SKM-1 treated with dmso at 0.1 percent for 144 hours (cell line): ENCODE data around the gene RPL35.
"Not testable (repeated sequence)": the region's sequence is repeated elsewhere in the genome, so short reads cannot be mapped to it uniquely, and the experiment has no call there.

Source experiments
- DNase-seq: peaks from one replicate; lab custom pipeline; 2025; ENCODE audit not compliant: unreplicated experiment; lab: John Stamatoyannopoulos, UW

The RPL35 gene

GRCh38 chr9:124852829-124853531, 8.8 kb downstream of the RPL35 start, which contains the start of gene WDR38:
Gene WDR38, plus strand, starts transcription at chr9:124853460. Its CDS starts 72 bp downstream, at chr9:124853532.
- DNase-seq, result peak; percentile 75

GRCh38 chr9:124852121-124852828, 9.5 kb downstream of the RPL35 start:
- no peak for DNase-seq

GRCh38 chr9:124849801-124850200, 12.0 kb downstream of the RPL35 start:
- DNase-seq, result no peak

DNA sequence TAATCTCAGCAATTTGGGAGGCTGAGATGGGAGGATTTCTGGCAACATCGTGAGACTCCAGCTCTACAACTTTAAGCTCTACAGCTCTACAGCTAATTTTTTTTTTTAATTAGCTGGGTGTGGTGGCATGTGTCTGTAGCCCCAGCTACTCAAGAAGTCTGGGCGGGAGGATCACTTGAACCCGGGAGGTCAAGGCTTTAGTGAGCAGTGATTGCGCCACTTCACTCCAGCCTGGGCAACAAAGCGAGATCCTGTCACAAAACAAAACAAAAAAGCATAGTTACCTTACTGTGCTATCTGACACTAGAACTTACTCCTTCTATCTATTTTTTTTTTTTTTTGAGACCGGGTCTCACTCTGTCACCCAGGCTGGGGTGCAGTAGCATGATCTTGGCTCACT, 14.8 kb downstream of the RPL35 start:
- no peak for DNase-seq

DNA sequence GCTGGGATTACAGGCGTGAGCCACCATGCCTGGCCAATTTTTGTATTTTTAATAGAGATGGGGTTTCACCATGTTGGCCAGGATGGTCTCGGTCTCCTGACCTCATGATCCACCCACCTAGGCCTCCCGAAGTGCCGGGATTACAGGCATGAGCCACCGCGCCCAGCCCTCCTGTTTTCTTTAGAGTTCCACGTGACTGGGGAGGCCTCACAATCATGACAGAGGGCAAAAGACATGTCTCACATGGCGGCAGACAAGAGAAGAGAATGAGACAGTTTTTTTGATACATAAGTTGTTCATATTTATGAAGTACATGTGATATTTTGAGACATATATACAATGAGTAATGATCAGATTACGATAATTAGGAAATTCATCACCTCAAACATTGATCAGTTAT, 15.3 kb downstream of the RPL35 start:
- not testable (repeated sequence) for DNase-seq

DNA sequence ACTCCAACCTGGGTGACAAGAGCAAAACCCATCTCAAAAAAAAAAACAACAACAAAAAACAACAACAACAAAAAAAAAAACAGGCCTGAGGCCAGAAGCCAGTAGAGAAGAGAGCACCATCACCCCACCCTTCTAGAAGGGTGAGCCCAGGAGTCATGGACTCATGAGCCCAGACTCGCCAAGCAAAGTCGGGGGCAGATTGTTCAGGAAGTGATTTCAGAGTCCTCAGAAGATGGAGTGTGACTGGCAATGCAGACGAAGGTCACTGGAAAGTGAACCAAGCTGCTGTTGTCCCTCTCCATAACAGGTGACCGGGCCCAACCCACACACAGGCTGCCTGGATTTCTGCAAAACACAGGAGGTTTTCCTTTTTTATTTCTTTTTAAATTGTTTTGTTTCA, 17.5 kb downstream of the RPL35 start:
- no peak for DNase-seq

DNA sequence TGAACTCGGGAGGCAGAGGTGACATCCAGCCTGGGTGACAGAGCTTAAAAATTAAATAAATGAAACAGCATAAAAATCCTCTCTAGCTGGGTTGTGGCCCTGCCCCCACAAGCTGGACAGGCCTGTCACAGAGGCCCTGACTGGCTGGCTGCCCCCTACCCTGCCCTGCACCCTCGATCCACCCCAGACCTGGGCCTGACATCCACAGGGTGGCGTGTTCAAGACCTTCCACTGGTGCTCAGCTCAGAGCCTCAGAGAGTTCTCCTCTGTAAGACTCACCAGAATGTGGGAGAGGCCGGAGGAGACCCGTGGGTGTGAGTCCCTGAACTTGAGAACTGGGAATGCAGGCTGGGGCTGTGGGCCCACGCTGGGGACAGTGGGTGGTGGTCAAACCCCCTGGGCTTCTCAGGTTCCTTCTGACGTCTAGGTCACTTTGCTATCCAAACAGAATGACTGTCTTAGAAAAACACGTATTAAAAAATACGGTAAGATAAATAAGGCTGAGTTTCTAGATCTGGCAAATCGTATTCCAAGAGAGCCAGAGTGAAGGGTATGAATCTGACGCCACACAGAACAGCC, 18.2 kb downstream of the RPL35 start:
- DNase-seq, result no peak

DNA sequence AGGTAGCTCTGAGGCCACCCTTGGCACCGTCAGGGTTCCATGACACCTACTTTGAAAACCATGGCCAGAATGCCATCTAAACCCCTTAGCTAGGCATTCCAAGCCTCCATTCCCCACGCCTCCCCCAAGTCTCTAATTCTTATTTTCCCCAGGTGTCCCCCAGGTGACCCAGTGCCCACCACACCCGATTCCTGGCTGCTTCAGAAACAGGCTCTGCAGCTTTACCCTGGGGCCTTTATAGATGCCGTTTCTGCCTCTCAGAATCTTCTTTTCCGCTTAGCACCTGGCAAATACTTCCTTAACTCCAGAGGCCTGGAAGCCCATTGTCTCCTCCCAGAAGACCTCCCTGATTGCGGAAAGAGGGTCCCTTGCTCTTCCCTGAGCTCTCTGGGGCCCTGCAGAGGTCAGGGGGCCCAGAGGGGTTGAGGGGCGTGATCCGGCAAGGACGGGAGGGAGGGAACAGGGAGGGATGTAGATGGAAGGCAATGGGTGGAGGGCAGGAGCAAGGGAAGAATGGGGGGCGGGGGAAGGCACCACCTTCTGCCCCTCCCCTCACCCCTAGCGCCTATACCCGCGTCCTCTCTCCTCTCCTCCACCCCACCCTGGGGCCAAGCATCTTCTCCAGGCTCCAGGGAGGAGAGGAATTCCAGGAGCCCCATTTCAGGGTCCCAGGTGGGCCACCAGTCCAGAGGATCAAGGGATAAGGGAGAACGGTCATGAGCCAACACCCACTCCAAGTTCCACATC, 20.5 kb downstream of the RPL35 start:
- DNase-seq, result no peak

DNA sequence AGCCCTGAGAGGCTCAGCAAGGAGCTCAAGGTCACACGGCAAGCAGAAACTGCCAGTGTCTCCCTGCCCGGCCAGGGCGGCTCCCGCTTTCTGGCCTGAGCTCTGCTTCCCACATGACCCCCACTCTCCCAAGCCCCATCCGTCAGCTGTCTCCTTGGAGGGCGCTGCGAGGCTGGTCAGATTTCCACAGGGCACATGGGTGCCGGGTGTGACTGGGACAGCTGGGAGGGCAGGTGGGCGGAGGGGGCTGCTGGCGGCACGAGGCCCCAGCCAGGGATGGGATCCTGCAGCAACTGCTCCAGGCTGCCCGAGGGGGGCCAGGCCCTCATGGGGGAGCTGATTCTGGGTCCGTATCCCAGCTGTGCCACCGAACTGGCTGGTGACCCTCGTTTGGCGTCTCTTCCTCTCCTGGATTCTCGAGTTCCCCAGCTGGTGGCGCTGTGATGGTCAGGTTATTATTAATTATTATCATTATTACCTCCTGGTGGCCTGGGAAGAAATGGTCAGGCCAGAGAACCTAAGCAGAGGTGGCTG, 21.4 kb downstream of the RPL35 start:
- DNase-seq, result no peak

- DNase-seq, result no peak
These were observed 22.0 kb downstream of the RPL35 start for GRCh38 chr9:124839612-124840299.

- DNase-seq, result not testable (repeated sequence)
These were observed 23.0 kb downstream of the RPL35 start for GRCh38 chr9:124838567-124839275.

GRCh38 chr9:124838132-124838531, 23.6 kb downstream of the RPL35 start:
- DNase-seq, result not testable (repeated sequence)

DNA sequence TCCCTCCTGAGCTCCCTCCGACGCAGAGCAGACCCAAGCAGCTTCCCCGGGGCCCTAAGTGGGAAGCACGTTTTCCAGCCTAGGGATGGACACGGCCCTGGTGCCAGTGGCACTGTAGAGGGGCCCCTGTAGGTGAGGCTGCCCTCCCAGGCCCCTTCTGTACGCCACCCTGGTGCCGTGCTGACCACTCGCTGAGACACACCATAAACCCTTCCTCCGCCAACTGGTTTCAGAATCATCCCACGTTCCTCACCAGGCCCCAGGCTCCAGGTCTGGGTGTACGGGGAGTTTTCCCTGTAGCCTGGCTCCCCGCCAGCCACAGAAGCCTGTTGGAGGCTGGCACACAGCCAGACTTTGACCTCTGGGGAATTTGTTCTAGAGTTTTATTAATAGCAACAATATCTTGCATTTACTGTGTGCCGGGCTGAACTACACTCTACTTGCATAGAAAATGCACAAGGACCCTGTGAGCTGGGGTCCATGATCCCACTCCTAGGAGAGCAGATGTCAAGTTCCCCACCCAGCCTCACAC, 26.7 kb downstream of the RPL35 start:
- no peak for DNase-seq

DNA sequence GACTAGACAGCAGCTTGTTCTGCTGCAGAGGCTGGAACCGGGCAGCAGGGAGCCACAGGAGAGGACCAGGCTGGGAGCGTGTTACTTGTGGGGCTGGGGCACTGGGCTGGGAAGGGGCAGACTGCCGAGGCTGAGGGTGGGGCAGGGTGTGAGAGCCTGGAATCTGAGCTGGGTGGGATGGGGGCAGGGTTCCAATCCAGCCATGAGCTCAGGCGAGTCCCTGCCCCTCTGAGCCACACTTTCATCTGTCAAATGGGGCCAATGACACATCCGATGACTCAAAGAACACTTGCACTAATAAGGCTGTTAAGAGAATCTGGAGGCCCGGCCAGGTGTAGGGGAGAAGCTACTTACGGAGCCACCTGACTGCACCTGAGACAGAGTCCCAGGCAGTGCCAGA, 27.2 kb downstream of the RPL35 start:
- DNase-seq, result no peak

- DNase-seq, result no peak
These were observed 30.0 kb downstream of the RPL35 start for GRCh38 chr9:124831642-124832364.

DNA sequence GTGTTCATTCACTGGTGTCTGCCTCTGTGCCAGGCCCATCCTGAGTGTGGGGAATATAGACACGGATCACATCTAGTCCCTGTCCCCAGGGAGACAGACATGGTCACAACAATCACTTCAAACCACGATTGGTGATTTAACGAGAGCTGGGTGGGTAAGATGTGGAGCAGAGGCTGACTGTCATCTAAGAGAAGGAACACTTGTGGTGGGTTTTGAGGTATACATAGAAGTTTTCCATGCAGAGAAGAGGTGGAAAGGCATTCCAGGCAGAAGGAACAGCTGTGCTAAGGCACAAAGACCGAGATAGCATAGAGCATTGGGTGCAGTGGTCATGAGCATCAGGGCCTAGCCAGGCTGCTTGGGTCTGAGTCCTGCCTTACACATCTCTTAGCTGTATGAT, 31.2 kb downstream of the RPL35 start:
- DNase-seq, result no peak

- no peak for DNase-seq
These were observed 32.5 kb downstream of the RPL35 start for GRCh38 chr9:124829334-124829669.

GRCh38 chr9:124828489-124829333, 33.0 kb downstream of the RPL35 start:
- no peak for DNase-seq
